ENCODE results near the gene TASP1. TPM values are rescaled to one million over a fixed set of nuclear protein-coding genes. Genes with fewer than 3 reads are reported as not detected.

Gene TASP1
- total RNA-seq, 1 experiment from 2014 or later, result 27.4 TPM

GRCh38 chr20:13545790-13546189 lies 92.9 kb downstream of the TASP1 start:
- intact Hi-C loops (cut with micrococcal nuclease; ENCODE audit: unreplicated experiment), result loop anchor here (1.0 to 10.0 kb wide), 9 partner anchors 86 to 621 kb away; partner anchors contain the start of gene ISM1
- no peak overlapping the region for H3K27ac Mint-ChIP-seq (ENCODE audit: unreplicated experiment)
- BruUV-seq (replicated peaks), result no TSS peak

GRCh38 chr20:13543783-13544182 lies 94.9 kb downstream of the TASP1 start:
- intact Hi-C loops (cut with micrococcal nuclease; ENCODE audit: unreplicated experiment), result loop anchor here (10.0 kb wide), 3 partner anchors 119 to 319 kb away; partner anchors contain the start of gene ISM1
- Mint-ChIP-seq H3K9me3 (ENCODE audit: unreplicated experiment) (no peaks in the 10 kb centered on the region), H3K27ac (ENCODE audit: unreplicated experiment) (no peak overlapping the region), H3K27me3 (ENCODE audit: insufficient read depth, unreplicated experiment) (no peaks in the 10 kb centered on the region), H3K36me3 (ENCODE audit: insufficient read depth, unreplicated experiment) (no peaks in the 10 kb centered on the region), H3K4me1 (ENCODE audit: low read depth, unreplicated experiment) (no peaks in the 10 kb centered on the region), H3K4me3 (ENCODE audit: unreplicated experiment) (no peak overlapping the region)
- Histone ChIP-seq H3K36me3 (ENCODE audit: control insufficient read depth, insufficient read depth, low read length) (no peaks in the 10 kb centered on the region), H3K27me3 (replicated peaks; ENCODE audit: control insufficient read depth, insufficient read depth, low read length) (no peaks in the 10 kb centered on the region), H3K4me1 (no peaks in the 10 kb centered on the region), H3K9me3 (no peaks in the 10 kb centered on the region), H3K4me3 (ENCODE audit: low read depth, low read length) (no peak overlapping the region)
- ChIA-PET CTCF (interaction anchor here (0.7 kb wide), 1 partner anchor 128 kb away, joined by 5 read pairs; no protein-coding TSS in a partner anchor), POLR2A (no interaction called here)
- TF ChIP-seq, protein P1, sequence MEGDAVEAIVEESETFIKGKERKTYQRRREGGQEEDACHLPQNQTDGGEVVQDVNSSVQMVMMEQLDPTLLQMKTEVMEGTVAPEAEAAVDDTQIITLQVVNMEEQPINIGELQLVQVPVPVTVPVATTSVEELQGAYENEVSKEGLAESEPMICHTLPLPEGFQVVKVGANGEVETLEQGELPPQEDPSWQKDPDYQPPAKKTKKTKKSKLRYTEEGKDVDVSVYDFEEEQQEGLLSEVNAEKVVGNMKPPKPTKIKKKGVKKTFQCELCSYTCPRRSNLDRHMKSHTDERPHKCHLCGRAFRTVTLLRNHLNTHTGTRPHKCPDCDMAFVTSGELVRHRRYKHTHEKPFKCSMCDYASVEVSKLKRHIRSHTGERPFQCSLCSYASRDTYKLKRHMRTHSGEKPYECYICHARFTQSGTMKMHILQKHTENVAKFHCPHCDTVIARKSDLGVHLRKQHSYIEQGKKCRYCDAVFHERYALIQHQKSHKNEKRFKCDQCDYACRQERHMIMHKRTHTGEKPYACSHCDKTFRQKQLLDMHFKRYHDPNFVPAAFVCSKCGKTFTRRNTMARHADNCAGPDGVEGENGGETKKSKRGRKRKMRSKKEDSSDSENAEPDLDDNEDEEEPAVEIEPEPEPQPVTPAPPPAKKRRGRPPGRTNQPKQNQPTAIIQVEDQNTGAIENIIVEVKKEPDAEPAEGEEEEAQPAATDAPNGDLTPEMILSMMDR (IDR thresholded peaks at IDR 0.05; ENCODE audit: insufficient read depth in 1 of 2, low read depth in 1 of 2, low read length in 1 of 2, severe bottlenecking in 1 of 2, unreplicated experiment in 1 of 2), result no peak
- DNase-seq, result no peak
- BruUV-seq (replicated peaks), result no TSS peak

More at GRCh38 chr20:13545790-13546189, 92.9 kb downstream of the TASP1 start:
- Mint-ChIP-seq H3K9me3 (ENCODE audit: unreplicated experiment) (no peaks in the 10 kb centered on the region), H3K4me1 (ENCODE audit: low read depth, unreplicated experiment) (no peaks in the 10 kb centered on the region), H3K4me3 (ENCODE audit: unreplicated experiment) (no peak overlapping the region), H3K36me3 (ENCODE audit: insufficient read depth, unreplicated experiment) (no peaks in the 10 kb centered on the region), H3K27me3 (ENCODE audit: insufficient read depth, unreplicated experiment) (no peaks in the 10 kb centered on the region)
- Histone ChIP-seq H3K4me1 (no peaks in the 10 kb centered on the region), H3K27me3 (replicated peaks; ENCODE audit: control insufficient read depth, insufficient read depth, low read length) (no peaks in the 10 kb centered on the region), H3K9me3 (no peaks in the 10 kb centered on the region), H3K4me3 (ENCODE audit: low read depth, low read length) (no peak overlapping the region), H3K36me3 (ENCODE audit: control insufficient read depth, insufficient read depth, low read length) (no peaks in the 10 kb centered on the region)
- ChIA-PET POLR2A (no interaction called here), CTCF (interaction anchor here (0.6 to 4.2 kb wide), 13 partner anchors 13 to 621 kb away, joined by 3 to 53 read pairs (median 6); no protein-coding TSS in a partner anchor)
- TF ChIP-seq, protein P1 (IDR thresholded peaks at IDR 0.05; ENCODE audit: insufficient read depth in 1 of 2, low read depth in 1 of 2, low read length in 1 of 2, severe bottlenecking in 1 of 2, unreplicated experiment in 1 of 2), result no peak
- no peak for DNase-seq

DNA sequence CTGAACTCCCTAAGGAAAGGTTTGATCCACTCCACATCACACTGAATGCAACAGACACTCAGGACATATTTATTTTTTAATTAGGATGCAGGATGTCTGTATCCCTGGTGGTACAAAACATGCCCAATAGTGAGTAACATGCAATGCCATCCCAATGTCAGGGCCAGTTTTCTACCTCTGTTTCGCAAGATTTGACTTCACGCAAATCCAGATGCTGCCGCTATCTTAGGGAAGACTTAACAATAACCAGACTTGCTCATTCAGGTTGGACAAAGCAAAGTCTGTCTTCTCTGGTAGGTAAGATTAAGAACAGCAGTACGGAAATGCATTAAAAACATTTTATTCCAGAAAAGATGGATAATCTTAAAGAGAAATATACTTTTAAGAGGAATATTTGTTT lies 103.1 kb downstream of the TASP1 start:
- no peak overlapping the region for H3K4me3 Mint-ChIP-seq (ENCODE audit: unreplicated experiment)
- CTCF ChIA-PET, result no interaction called here

More for the DNA sequence above, 103.1 kb downstream of the TASP1 start:
- intact Hi-C loops (cut with micrococcal nuclease; ENCODE audit: unreplicated experiment), result no loop called here
- H3K4me1 ChIP-seq, result no peaks in the 10 kb centered on the region
- no TSS peak for BruUV-seq (replicated peaks)
- H3K36me3 Mint-ChIP-seq (ENCODE audit: insufficient read depth, unreplicated experiment), result peaks cover 5% of the 10 kb centered on the region
- no peaks in the 10 kb centered on the region for H3K9me3 ChIP-seq
- H3K27ac Mint-ChIP-seq (ENCODE audit: unreplicated experiment), result no peak overlapping the region
- POLR2A ChIA-PET, result no interaction called here
- H3K36me3 ChIP-seq (ENCODE audit: control insufficient read depth, insufficient read depth, low read length), result no peaks in the 10 kb centered on the region
- H3K27me3 Mint-ChIP-seq (ENCODE audit: insufficient read depth, unreplicated experiment), result no peaks in the 10 kb centered on the region
- TF ChIP-seq, protein P1 (IDR thresholded peaks at IDR 0.05; ENCODE audit: insufficient read depth in 1 of 2, low read depth in 1 of 2, low read length in 1 of 2, severe bottlenecking in 1 of 2, unreplicated experiment in 1 of 2), result no peak
- no peak overlapping the region for H3K4me3 ChIP-seq (ENCODE audit: low read depth, low read length)
- no peaks in the 10 kb centered on the region for H3K4me1 Mint-ChIP-seq (ENCODE audit: low read depth, unreplicated experiment)
- no peaks in the 10 kb centered on the region for H3K9me3 Mint-ChIP-seq (ENCODE audit: unreplicated experiment)
- no peaks in the 10 kb centered on the region for H3K27me3 ChIP-seq (replicated peaks; ENCODE audit: control insufficient read depth, insufficient read depth, low read length)
- DNase-seq, result no peak

Data from Caco-2 (cell line).